Adrenal gland (tissue), 12 donors: ENCODE measurements around the gene KRT24. TPM values are rescaled to one million over a fixed set of nuclear protein-coding genes. Genes with fewer than 3 reads are reported as not detected.

Source experiments
- DNase-seq, 7 donors: peaks; one replicate each; pipeline ENCODE4 v3.0.0-alpha.2; 2019 to 2020
- H3K27ac ChIP-seq, 5 donors: fragments of 200-600 bp; sonication (generic) in 4 of 5; 1 replicate in 3 of 5; 2 replicates in 2 of 5; pipeline versions ENCODE4 v1.5.1 to v1.8.0; 2016 to 2020; ENCODE audit warnings: mild to moderate bottlenecking in 1 of 5
- H3K27me3 ChIP-seq: fragments of 200-600 bp; 2 replicates; pipeline ENCODE4 v1.8.0; 2021
- H3K36me3 ChIP-seq, 2 donors: fragments of 200-600 bp; replicated peaks in 1 of 2; 1 replicate in 1 of 2; 2 replicates in 1 of 2; pipeline versions ENCODE4 v1.5.1 to v1.8.0; 2018 to 2022
- H3K4me1 ChIP-seq, 2 donors: fragments of 200-600 bp; replicated peaks in 1 of 2; 1 replicate in 1 of 2; 2 replicates in 1 of 2; pipeline versions ENCODE4 v1.5.1 to v1.8.0; 2018 to 2021
- H3K4me3 ChIP-seq, 4 donors: fragments of 200-600 bp; sonication (generic) in 3 of 4; one replicate each; pipeline ENCODE4 v1.5.1; 2016 to 2018
- H3K9me3 ChIP-seq, 3 donors: fragments of 200-600 bp; sonication (generic) in 1 of 3; replicated peaks in 1 of 3; 1 replicate in 2 of 3; 2 replicates in 1 of 3; pipeline versions ENCODE4 v1.5.1 to v1.8.0; 2016 to 2021
- POLR2A ChIP-seq, 2 donors: fragments of 450-650 bp; IDR thresholded peaks; one replicate each; pipeline ENCODE4 v1.6.1; 2017; ENCODE audit warnings: antibody characterized with exemption in 2 of 2, mild to moderate bottlenecking in 2 of 2, moderate library complexity in 1 of 2
- WGBS, 4 donors: extraction: QIAGEN DNeasy Blood & Tissue Kit in 2 of 4; methylation state at CpG; one replicate each; pipeline versions ENCODE4 v1.1.5 to v1.1.7; 2013 to 2017; 5-methylcytosine and 5-hydroxymethylcytosine counted together
- intact Hi-C, 2 donors: fragments of 100-400 bp; cut with DNase I; formaldehyde crosslinking; loops; one replicate each; pipeline versions ENCODE4 v1.14.1 to v1.15.0; 2022 to 2023
- polyA plus RNA-seq, 3 donors: library from polyadenylated mRNA; stranded (reverse); fragments of 200-250 nt in 2 of 3; fragments of 350-450 nt in 1 of 3; fragmentation: Illumina TruSeq in 1 of 3; extraction: RNeasy Lipid Tissue Mini Kit (QIAGEN cat#74804) in 1 of 3; gene quantifications; one replicate each; pipeline ENCODE4 v1.2.3, GENCODE V29; 2013 to 2014
- total RNA-seq, 9 donors: library from RNA; depleted of rRNA in 4 of 9; stranded (reverse); fragments of >200 nt in 4 of 9; fragments of 120-200 nt in 1 of 9; fragmentation: NEBNext Ultra II Directional in 1 of 9; extraction: Animal tissue kit (Norgen Biotek cat#: 25700) in 1 of 9; gene quantifications; one replicate each; pipeline versions ENCODE4 v1.1.0 to v1.2.4, GENCODE V29; 2013 to 2023
- TF ChIP-seq, protein P1 (sequence below), 6 experiments: fragments of 450-650 bp in 4 of 6; fragments of 200-600 bp in 2 of 6; sonication (generic) in 1 of 6; IDR thresholded peaks; 1 replicate in 5 of 6; 2 replicates in 1 of 6; pipeline versions ENCODE4 v1.5.1 to v1.8.0; 2016 to 2021; ENCODE audit warnings: antibody characterized with exemption in 6 of 6, mild to moderate bottlenecking in 2 of 6, moderate library complexity in 1 of 6
- donor health status: healthy with polysubstance abuse.
- donor health status: Bipolar disorder and iron deficiency.
- donor health status: DM: yes; HTN: yes; CAD: no.
- donor health status: DM: no; HTN: no; CAD: no.
- donor health status: DM: no; HTN: no; CAD: no.
- donor health status: DM: yes; HTN: yes; CAD: no.

KRT24 gene
- total and polyA plus RNA-seq, 12 donors = 0.10 to 0.24 TPM; not detected in 10

DNA sequence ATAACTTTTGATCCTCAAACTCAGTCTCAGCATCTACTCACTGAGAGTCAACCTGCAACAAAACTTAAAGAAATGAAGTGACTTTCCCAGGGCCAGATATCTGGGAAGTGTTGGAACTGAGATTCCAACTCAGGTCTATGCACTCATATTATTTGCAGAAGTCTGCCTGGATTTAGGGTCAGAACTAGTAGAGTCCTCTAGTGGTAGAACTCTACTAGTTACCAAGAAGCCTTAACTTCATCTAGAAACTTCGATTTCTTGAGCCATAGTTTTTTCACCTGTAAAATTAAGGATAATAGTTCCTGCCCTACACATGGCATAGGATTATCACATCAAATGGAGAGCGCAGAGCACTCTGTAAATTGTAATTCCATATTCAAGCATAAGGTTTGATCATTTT lies 23.4 kb upstream of the KRT24 start:
- no peaks in the 10 kb centered on the region for H3K27me3 ChIP-seq
- no peak for TF ChIP-seq POLR2A (IDR thresholded peaks at IDR 0.05)
- TF ChIP-seq, protein P1, sequence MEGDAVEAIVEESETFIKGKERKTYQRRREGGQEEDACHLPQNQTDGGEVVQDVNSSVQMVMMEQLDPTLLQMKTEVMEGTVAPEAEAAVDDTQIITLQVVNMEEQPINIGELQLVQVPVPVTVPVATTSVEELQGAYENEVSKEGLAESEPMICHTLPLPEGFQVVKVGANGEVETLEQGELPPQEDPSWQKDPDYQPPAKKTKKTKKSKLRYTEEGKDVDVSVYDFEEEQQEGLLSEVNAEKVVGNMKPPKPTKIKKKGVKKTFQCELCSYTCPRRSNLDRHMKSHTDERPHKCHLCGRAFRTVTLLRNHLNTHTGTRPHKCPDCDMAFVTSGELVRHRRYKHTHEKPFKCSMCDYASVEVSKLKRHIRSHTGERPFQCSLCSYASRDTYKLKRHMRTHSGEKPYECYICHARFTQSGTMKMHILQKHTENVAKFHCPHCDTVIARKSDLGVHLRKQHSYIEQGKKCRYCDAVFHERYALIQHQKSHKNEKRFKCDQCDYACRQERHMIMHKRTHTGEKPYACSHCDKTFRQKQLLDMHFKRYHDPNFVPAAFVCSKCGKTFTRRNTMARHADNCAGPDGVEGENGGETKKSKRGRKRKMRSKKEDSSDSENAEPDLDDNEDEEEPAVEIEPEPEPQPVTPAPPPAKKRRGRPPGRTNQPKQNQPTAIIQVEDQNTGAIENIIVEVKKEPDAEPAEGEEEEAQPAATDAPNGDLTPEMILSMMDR (IDR thresholded peaks at IDR 0.05) = peak in 1 of 6 experiments; percentile 3
- no peak overlapping the region for H3K4me3 ChIP-seq
- DNase-seq = no peak
- H3K27ac ChIP-seq = no peak overlapping the region
- no peaks in the 10 kb centered on the region for H3K9me3 ChIP-seq
- no peaks in the 10 kb centered on the region for H3K36me3 ChIP-seq
- WGBS, 4 donors = 55 to 75% (median 69%) methylated on average over 2 of the region's 2 CpGs
- no peaks in the 10 kb centered on the region for H3K4me1 ChIP-seq
- intact Hi-C loops = no loop called here

DNA sequence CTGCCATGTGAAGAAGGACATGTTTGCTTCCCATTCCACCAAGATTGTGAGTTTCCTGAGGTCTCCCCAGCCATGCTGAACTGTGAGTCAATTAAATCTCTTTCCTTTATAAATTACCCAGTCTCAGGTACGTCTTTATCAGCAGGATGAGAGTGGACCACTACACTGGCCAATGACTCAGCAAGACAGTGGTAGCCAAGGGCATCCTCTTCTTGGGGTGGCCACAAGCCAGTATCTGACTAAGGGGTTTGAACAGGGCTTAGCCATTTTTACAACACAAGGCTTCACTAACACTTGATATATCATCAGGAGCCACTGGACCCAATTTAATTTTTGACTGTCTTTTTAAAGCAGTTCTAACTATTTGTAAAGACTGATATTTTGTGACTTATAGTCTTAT lies 21.1 kb upstream of the KRT24 start:
- H3K27me3 ChIP-seq = no peaks in the 10 kb centered on the region
- intact Hi-C loops = no loop called here
- no peaks in the 10 kb centered on the region for H3K4me1 ChIP-seq
- 39 to 53% (median 46%) methylated on average over 1 of the region's 1 CpG for WGBS, 4 donors
- H3K9me3 ChIP-seq = no peaks in the 10 kb centered on the region
- no peak overlapping the region for H3K4me3 ChIP-seq
- H3K36me3 ChIP-seq = no peaks in the 10 kb centered on the region
- DNase-seq = no peak
- H3K27ac ChIP-seq = no peak overlapping the region
- no peak for TF ChIP-seq POLR2A (IDR thresholded peaks at IDR 0.05)
- TF ChIP-seq, protein P1 (IDR thresholded peaks at IDR 0.05) = no peak

DNA sequence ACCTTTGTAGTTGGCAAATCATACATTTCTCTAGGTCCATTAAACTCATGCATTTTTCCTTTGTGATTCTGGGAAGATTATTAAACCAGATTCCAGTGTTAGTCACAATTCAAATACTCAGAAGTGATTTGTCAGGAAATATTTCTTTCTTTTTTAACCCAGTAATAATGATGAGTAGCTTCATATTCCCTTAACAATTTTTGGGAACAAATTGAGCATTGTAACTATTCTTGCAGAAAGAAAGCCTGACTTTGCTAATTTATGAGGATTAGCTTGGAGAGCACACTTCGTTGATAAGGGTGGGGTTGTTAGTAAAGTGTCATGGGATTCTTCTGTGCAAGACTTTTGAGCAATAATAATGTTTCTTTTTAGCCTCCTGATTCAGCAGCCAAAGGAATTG lies 18.7 kb upstream of the KRT24 start:
- intact Hi-C loops = no loop called here
- Histone ChIP-seq H3K4me1 (no peaks in the 10 kb centered on the region), H3K27me3 (no peaks in the 10 kb centered on the region), H3K4me3 (no peak overlapping the region), H3K27ac (no peak overlapping the region), H3K36me3 (no peaks in the 10 kb centered on the region), H3K9me3 (no peaks in the 10 kb centered on the region)
- no peak for DNase-seq
- TF ChIP-seq, protein P1 (IDR thresholded peaks at IDR 0.05) = no peak
- TF ChIP-seq POLR2A (IDR thresholded peaks at IDR 0.05) = no peak
- WGBS, 4 donors = 57 to 66% (median 62%) methylated on average over 1 of the region's 1 CpG

DNA sequence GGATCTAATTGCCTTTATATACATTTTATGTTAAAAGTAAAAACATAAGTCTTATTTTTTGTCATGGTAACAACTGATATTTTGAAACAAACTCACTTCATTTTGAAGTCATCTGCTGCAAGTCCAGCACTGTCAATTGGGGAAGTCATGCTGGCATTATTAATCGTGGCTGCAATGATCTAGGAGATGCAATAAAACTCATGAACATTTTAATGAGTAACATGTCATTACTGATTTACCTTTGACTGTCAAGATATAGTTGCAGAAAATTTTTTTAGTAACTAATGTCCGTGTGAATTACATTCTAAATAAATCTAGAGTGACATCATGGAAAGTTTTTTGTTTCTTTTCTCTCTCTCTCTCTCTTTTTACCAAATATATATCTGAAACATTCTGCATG lies 17.3 kb upstream of the KRT24 start:
- DNase-seq = no peak
- no peak overlapping the region for H3K27ac ChIP-seq

More for the DNA sequence above, 17.3 kb upstream of the KRT24 start:
- H3K27me3 ChIP-seq = no peaks in the 10 kb centered on the region
- intact Hi-C loops = no loop called here
- H3K36me3 ChIP-seq = no peaks in the 10 kb centered on the region
- no peaks in the 10 kb centered on the region for H3K4me1 ChIP-seq
- H3K9me3 ChIP-seq = no peaks in the 10 kb centered on the region
- no peak overlapping the region for H3K4me3 ChIP-seq
- 44 to 64% (median 55%) methylated on average over 2 of the region's 2 CpGs for WGBS, 4 donors
- TF ChIP-seq POLR2A (IDR thresholded peaks at IDR 0.05) = no peak
- TF ChIP-seq, protein P1 (IDR thresholded peaks at IDR 0.05) = no peak
